HG03025 (cell line): Measurements from ENCODE around the gene FBXW2.

Source experiments
- ATAC-seq: cut with Tn5 transposase; IDR thresholded peaks from one replicate; pipeline ENCODE4 v1.9.1; 2021; ENCODE audit warnings: mild to moderate bottlenecking, moderate library complexity; ENCODE audit not compliant: unreplicated experiment, low FRiP score

FBXW2 gene

GRCh38 chr9:120716483-120716882 is 76.7 kb downstream of the FBXW2 start:
- no peak for ATAC-seq

DNA sequence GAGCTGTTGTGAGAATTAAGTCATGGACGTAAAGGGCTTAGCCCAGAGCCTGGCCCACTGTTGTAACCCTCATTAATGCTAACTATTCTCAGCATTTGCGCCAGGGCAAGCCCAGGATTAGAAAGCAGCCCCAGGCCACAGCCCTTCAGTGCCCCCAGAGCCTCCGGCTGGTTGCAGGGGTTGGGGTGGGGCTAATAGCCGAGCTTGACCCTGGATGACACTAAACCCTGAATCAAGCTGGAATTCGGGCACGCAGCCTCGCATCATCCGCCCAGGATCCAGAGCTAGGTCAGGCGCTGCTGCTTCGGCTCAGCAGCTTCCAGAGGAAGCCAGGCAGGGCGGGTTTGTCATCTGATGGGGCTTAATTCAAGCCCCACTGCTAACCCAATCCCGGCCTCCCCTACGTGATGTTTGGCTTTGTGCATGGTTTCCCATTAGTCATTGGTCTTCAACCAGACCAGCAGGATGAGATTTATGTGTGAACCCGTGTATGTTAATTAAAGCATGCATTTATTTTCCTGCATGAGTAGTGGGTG is 77.8 kb downstream of the FBXW2 start:
- ATAC-seq = no peak

DNA sequence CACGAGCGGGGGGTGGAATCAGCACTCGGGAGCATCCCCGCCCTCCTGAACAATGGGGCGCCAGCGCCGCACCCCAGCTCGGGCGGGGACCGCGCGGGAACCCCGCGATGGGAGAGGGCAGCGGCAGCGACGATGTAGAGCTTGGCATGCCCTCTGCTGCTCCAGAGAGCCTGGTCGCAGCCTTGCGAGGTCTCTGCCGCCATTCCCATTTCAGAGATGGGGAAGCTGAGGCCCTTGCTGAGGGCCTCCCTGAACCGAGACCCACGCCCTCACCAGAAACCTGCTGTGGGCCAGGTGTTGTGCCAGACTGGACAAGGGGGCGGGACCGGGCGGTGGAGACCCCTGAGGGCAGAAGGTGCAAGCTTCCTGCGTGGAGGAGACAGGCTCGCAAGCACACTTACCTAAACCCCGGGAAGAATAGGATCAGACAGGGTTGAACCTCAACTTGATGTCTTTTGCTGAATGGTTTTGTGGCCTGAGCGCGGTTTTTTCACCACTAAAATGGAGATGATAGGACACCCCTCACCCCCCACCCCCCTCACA is 78.3 kb downstream of the FBXW2 start:
- ATAC-seq = no peak

DNA sequence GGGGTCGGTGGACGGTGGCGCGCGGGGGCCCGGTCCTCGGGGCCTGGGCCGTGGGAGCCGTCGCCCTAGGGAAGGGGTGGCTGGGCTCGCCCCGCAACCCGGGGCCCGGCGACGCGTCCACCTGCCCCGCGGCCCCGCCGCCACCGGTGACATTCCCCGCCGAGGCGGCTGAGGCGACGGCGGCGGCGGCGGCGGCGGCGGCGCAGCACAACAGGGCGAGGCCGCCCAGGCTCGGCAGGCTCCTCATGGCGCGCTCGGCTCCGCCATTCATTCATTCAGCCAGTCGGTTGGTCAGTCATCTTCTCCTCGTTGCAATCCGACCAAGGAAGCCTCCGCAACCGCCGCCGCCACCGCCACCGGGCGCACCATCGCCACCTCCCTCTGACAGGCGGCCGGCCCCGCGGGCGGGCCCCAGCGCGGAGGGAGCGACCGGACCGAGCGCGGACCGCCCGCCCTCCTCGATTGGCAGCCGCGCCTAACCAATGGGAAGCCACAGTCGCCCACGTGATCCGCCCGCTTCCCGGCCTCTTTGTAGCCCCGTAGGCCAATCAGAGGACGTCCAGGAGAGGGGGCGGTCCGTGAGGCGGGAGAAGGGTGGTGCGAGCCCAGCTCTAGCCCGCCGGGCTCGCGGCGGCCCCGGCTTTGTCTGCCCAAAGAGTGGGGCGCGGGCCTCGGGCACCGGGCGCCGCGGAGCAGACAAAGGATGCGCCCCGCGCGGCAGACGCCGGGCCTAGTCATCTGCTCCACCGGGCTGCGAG is 78.9 kb downstream of the FBXW2 start, which contains the start of gene MEGF9:
TSS of gene MEGF9 (minus strand) at position 383 of the 758 bp plus-strand sequence. CDS start at position 271, 112 bp downstream.
- ATAC-seq = peak; percentile 91

DNA sequence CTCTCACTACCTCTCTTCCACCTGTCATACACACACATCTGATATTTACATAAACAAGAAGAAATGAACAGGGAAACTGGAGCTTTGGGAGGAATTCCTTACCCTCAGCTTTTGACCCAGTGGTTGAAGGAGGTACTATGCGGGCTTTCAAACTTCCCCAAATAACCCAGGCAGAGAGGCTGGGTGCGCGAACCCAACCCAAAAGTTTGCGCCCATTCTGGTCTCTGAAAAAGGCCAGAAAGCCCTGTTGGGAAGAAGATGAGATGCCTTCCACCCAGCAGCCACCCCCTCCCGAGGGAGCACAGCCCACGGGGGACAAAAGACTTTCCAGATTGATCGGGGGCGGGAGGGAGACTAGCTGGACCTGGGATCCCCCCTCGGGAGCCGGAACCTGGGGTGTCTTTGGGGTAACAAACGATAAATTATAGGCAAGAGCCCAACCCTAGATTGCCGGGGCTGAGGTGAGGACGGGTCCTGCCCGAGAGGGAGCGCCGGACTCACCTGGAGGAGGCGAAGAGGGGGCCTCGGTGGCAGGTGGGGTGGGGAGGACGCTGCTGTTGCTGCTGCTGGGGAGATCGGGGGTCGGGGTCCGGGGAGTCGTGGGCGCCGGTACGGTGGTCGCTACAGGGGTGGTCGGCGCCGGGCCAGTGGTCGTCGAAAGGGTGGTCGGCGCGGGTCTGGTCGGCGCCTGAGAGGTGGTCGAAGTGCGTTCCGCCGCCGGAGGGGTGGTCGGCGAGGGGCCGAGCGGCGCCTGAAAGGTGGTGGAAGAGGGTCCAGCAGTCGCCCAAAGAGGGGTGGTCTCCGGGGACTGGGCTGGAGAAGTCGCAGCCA is 79.7 kb downstream of the FBXW2 start:
- ATAC-seq = no peak

GRCh38 chr9:120712539-120713031 is 80.6 kb downstream of the FBXW2 start:
- ATAC-seq = no peak

- ATAC-seq = no peak
These were observed 81.2 kb downstream of the FBXW2 start for GRCh38 chr9:120711841-120712538.

DNA sequence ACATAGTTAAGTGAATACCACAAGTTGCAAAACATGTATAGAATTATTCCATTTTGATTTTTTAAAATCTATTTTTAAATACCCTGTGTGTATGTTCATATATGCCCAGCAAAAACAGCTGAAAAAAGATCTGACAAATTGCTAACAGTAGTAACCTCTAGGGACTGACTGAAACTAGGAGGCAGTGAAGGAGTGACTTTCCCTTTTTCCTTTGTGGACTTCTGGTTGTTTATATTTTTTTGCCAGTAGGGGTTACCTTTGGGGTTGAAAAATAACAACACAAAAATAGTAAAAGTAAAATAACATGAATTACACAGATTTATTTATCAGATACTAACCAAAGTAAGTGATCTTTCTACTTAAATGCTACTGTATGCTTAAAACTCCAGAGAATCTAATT is 81.9 kb downstream of the FBXW2 start:
- no peak for ATAC-seq

DNA sequence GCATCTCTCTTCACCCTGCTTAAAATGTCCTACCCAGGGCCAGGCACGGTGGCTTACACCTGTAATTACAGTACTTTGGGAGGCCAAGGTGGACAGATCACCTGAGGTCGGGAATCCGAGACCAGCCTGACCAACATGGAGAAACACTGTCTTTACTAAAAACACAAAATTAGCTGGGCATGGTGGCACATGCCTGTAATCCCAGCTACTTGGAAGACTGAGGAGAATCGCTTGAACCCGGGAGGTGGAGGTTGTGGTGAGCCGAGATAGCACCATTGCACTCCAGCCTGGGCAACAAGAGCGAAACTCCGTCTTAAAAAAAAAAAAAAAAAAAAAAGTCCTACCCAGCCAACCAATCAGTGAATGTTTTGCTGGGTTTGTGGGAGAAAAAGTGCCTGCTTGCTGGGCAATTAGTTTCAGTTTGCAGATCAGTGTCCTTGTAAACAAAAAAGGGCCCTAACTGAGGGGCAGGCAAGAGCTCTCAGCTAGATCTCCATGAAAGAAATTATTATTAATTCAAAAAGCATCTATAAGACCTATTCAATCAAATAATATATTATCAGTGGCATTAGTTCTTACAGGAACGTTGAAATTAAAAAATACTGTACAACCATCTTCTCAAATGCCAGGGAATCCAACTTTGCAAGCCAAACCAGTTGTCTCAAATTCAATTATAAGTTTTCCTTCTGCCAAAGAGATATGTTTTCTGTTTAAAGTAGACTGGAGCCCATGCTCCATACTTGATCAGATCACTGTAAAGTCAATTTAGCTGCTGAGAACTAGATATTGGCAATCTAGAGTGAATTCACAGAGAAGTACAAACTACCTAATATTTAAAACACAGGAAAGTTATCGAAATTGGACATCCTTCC is 82.9 kb downstream of the FBXW2 start:
- no peak for ATAC-seq

GRCh38 chr9:120708526-120709224 is 84.5 kb downstream of the FBXW2 start:
- ATAC-seq = no peak

DNA sequence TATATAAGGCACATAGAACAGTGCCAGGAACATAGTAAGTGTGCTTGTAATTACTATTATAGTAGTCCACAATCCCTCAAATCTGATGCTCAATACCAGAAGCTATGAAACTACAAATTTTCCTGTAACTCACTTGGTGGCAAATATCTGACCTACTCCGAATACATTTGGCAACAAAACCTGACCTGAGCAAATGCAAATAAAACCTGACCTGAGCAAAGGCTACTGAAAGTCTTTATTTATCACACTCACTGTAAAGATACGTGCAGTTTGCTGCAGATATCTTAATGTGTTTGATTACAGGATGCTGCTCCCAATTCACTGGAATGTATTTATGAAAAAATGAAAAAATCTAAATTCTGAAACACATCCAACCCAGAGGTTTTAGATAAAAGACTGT is 86.0 kb downstream of the FBXW2 start:
- no peak for ATAC-seq
